HG03196 (cell line): Measurements from ENCODE around the gene PODXL2.
A peak's percentile ranks its signal among the peaks of the same experiment; 100 is the strongest.
"Not testable (repeated sequence)": the region's sequence is repeated elsewhere in the genome, so short reads cannot be mapped to it uniquely, and the experiment has no call there.

Experiments used
- ATAC-seq: cut with Tn5 transposase; IDR thresholded peaks from one replicate; pipeline ENCODE4 v1.9.1; 2021; ENCODE audit not compliant: unreplicated experiment

Gene PODXL2

DNA sequence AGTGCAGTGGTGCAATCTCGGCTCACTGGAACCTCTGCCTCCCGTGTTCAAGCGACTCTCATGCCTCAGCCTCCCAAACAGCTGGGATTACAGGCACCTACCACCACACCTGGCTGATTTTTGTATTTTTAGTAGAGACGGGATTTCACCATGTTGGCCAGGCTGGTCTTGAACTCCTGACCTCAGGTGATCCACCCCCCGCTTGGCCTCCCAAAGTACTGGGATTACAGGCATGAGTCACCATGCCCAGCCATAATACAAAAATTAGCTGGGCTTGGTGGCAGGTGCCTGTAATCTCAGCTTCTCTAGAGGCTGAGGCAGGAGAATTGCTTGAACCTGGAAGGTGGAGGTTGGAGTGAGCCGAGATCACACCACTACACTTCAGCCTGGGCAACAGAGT, 26.0 kb downstream of the PODXL2 start:
- ATAC-seq, result not testable (repeated sequence)

DNA sequence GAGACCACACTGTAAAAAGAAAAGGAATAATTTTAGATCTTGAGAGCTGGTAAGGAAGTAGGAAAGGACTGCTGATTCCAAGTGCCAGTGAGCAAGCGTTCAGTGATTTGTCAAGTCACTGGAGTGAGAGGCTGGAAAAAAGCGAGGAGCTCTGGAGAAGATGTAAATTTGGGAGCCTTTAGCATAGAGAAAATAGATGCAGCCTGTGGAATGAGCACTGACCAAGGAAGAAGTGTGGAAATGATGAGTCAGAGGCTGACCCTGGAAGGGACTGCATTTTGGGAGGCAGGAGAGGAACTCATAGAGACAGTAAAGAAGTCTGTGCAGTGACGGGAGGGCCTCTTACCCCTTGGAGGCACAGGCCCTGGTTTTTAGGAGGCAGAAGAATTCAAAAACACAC, 26.7 kb downstream of the PODXL2 start:
- no peak for ATAC-seq

DNA sequence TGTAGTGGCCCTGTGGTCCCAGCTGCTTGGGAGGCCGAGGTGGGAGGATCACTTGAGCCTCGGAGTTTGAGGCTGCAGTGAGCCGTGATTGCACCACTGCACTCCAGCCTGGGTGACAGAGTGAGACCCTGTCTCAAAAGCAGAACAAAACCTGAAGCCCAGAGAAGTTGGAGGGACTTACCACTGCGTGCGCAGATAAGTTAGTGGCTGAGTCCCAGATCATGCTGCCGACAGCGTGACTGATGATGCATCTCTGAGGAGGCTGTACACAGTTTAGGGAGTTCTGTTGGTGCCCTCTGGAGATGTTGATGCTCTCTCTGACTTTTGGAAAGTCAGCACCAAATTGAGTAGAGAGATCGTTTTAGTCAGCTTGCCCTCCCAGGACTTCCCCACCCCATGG, 27.9 kb downstream of the PODXL2 start:
- ATAC-seq, result no peak

DNA sequence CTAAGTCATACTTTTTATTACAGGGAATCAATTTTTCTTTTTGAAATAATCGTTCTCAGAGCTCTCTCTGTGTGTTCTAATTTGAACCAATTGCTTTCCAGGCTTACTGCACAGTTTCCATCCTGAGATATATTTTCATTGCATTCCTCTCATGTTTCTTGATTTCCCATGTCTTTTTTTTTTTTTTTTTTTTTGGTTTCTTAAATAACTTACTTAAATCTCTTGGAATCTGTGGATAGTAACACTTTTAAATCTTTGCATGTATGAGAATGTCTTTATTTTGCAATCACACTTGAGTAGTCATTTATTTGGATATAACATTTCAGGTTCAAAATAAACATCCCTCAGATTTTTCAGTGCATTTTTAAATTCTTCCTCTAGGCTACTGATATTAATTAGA, 29.2 kb downstream of the PODXL2 start:
- ATAC-seq, result no peak

DNA sequence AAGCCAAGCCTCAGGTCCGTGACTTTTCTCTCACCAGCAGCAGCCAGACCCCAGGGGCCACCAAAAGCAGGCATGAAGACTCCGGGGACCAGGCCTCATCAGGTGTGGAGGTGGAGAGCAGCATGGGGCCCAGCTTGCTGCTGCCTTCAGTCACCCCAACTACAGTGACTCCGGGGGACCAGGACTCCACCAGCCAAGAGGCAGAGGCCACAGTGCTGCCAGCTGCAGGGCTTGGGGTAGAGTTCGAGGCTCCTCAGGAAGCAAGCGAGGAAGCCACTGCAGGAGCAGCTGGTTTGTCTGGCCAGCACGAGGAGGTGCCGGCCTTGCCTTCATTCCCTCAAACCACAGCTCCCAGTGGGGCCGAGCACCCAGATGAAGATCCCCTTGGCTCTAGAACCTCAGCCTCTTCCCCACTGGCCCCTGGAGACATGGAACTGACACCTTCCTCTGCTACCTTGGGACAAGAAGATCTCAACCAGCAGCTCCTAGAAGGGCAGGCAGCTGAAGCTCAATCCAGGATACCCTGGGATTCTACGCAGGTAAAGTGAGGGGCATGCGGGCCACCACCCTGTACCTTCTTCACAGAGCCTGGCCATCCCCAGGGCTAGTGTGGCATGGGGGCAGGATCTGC, 31.8 kb downstream of the PODXL2 start:
- no peak for ATAC-seq

DNA sequence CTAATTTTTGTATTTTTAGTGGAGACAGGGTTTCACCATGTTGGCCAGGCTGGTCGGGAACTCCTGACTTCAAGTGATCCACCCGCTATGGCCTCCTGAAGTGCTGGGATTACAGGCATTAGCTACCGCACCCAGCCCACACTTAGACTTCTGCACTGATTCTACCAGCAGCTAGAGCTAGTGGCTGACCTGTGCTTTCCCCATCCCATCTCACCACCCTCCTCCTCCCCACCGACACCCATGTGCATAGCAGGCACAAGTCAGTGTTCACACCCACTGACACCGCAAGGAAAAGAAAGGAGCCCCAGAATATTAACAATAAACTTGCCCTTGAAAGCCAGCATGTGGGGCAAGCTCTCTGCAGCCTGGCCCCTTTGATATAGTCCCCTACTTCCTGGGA, 32.6 kb downstream of the PODXL2 start:
- no peak for ATAC-seq

DNA sequence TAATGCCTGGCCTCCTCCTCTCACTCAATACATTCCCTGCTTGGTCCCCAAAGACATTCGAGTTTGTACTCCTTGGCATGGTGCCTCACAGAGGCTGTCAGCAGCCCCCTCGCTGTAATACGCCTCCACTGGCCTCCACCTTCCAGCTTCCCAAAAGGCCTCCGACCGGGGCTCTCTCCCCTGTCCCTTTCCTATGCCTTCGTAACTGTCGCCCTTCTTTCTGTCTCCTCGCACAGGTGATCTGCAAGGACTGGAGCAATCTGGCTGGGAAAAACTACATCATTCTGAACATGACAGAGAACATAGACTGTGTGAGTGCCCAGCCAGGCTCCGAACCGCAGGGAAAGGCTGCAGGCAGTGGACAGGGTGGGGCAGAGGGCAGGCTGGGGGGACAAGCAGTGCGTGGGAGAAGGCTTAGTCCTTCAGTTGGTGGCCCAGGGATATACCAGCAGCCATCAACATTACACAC, 33.0 kb downstream of the PODXL2 start:
- ATAC-seq, result no peak

DNA sequence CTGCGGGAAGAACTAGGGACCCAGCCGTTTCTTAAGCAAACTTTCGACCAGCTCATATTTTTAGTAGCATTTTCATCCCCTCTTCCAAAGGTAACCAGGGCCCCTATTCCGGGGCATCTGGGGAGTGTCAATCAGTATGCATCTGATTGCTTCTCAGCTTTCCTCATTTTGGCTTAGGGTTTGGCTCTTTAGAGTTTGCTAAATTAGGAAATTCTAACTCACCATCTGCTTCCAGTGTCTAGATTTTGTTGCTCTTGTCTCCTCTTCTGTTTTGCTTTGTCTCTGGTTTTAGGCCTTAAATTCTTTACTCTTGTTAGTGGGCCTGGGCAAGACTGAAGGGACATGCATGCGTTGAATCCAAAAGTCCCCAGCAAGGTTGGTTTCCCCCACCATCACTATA, 34.2 kb downstream of the PODXL2 start:
- no peak for ATAC-seq

DNA sequence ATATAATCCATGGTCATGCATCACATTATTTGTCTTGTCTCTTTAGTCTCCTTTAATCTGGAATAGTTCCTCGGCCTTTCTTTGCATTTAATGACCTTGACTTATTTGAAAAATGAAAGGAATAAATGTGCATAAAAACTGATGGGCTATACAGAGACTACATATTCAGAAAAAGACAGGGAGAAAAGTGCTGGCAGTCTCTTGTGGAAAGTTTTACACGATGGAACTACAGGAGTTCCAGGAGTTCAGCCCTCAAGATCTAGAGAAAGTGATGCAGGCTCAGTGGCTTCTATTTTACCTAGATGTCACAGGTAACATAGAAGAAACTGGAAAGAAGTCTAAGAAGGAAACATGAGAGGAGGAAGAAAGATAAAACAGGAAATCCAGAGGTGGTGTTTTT, 36.2 kb downstream of the PODXL2 start:
- no peak for ATAC-seq

DNA sequence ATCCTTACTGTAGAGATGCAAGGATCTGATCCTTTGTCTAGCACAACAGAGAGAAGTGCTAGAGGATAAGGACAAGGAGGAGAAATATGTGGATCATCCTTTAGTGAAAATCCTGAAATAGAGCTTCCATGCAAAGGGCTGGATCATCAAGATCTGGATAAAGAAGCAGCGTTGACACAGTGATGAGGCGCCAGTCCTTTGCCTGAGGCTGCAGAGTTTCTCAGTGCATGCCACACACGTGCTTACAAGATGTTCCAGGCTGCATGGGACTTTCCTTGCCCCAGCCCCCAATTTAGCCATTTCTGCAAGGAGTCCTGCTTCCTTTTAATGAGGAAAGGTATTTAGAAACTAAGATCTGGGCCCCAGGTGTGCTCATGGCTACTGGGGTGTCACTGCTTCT, 36.6 kb downstream of the PODXL2 start:
- ATAC-seq, result no peak

DNA sequence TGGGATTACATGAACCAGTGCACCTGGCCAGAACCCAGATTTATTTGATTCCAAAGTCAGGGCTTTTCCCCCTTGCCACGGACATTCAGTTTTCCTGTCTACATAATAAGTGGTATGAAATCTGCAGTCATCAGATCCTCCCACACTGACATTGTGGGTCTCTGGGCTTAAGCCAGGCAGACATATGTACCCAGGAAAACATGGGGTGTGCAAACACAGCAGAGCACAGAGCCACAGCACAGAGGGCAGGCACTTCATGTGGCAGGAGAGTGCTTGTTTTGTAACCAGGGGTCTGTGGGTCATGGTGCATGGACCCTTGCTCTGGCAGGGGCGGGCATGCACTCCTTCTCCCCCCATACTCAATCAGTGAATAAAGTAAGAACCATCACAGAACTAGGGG, 37.7 kb downstream of the PODXL2 start:
- ATAC-seq, result no peak

DNA sequence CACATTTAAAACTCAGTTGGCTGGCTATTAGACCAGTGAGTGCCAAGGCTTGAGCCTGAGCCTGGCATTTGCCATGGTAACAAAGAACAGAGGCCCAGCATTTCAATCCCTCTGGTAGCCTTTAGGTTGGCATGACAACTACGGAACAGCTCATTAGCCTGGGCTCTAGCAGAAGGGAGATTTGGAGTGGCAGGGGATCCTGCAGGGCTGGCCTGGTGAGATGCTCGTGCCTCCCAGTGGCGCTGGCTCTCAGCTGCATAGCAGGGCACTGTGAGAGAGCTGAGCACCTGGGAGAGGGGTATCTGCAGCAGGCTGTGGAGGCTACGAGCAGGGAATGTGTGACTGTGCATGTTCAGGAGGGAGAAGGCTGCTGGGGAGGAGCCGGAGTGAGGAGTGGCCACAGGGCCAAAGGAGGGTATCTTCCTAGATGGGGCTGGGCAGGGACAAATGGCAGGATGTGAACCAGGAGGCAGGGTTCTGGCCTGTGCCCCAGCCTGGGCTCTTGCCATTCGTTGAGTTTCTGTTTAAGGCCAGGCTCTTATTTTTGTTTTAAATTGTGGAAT, 38.2 kb downstream of the PODXL2 start:
- no peak for ATAC-seq

DNA sequence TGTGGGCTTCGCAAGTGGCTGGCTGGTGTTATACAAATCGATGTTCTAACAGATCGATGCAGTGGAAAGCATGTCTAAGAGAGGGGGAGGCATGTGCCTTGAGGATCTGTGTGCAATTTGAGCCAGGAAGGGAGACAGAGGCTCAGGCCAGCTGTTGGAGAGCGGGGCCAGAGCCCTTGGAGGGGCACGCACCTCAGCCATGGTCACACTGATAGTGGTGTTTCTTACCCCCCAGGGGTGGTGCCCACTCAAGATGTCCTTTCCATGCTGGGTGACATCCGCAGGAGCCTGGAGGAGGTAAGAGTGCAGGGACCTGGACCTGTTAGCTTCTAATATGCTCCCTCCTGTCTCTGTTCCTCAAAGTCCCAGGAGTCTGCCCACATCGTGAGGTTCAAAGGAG, 39.9 kb downstream of the PODXL2 start:
- no peak for ATAC-seq

DNA sequence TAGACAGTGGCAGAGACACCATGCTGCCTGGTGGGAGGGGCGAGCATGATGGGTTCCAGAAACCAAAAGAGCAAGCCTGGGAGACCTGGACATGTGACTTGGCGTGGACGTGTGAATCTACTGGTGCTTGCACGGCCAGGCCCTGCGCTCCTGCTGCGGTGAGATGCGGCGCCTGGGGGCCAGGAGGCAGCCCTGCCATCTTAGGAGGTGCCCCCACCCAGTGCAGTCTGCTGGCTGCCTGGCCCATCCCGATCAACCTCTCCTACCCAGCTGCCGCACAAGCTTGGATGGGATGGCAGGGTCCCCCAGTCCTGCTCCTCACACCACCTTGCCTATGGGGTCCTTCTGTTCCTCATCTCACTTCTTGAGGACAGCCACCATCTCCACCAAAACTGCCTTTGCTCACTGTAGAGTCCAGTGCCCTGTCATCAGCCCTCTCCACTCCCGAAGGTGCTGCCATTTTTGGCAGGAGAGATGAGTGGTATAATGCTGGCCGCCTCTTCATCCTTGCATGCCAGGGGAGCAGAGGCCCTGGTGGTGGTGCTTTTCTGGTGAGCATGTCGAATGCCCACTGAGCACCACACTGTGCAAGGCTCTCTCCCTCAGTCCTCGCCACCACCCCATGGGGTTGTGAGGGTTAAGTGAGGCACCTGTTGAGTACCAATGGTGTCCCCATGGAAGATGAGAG, 40.7 kb downstream of the PODXL2 start:
- no peak for ATAC-seq

DNA sequence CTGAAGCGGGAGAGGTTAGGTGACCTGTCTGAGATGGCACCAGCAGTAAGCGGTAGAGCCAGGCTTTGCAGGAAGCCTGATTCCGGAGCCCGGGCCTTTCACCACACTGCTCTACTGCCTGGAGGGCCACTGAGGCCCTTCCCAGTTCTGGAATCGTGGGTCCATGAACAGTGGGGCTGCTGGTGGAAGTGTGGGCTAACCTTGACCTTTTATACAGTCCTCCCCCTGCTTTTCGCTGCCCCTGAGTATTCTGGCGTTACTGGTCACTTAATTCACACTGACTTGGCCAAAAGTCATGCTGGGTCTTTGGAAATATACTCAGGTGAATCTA, 41.2 kb downstream of the PODXL2 start:
- no peak for ATAC-seq

DNA sequence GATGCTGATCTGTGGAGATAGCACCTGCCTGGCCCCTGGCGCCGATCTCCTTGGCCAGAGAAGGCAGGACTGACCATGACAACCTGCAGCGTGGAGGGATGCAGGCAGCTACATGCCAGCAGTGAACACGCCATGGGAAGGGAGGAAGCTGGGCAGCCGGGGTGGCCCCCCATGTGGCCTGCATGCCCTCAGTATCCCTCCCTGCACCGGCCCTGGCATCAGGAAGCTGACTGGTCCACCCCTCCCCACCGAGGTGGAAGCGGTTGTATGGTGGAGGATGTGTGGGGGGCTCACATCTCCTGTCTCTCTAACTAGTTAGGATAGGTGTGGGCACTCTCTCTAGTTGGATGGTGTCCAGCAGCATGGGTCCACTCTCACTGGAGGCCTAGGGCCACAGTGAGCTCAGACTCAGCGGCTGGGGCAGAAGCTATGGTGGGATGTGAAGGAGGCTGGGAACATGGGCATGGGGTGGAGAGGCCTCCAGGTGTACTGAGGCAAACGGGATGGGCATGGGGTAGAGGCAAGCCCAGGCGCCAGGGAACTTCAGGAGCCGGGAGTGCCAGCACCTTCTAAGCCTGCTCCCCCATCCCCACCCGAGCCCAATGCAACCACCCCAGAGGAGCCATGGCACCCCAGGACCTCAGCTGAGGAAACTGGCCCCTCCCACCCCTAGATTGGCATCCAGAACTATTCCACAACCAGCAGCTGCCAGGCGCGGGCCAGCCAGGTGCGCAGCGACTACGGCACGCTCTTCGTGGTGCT, 42.0 kb downstream of the PODXL2 start:
- ATAC-seq, result no peak

DNA sequence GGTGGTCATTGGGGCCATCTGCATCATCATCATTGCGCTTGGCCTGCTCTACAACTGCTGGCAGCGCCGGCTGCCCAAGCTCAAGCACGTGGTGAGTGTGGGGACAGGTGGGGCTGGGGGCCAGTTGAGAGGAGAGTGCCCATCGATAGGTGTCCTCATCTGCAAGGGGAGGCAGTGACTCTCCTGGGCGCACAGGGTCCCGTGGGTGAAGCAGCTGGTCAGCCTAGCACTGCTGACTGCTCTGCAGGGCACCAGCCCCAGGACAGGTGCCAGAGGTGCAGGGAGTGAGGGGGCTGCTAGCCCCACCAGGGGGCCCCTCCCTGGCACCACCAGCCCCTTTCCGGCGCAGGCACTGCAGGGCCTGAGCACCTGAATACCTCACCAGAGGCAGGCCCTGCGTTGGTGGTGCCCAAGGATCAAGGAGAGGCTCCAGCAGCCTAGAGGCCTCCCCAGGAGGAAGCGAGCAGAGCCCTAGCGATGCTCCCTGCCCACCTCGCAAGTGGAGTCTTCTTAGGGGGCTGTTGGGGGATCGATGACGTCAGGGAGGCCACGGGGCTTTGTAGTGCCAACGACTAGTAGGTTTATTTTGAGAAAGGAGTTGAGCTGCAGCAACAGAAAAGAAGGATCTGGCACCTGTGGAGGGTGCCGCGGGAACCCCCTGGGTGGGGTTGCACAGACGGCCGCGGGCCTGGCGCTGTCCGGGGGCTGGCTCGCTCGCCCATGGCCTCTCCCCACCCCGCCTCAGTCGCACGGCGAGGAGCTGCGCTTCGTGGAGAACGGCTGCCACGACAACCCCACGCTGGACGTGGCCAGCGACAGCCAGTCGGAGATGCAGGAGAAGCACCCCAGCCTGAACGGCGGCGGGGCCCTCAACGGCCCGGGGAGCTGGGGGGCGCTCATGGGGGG, 42.8 kb downstream of the PODXL2 start:
- peak; percentile 12 for ATAC-seq

DNA sequence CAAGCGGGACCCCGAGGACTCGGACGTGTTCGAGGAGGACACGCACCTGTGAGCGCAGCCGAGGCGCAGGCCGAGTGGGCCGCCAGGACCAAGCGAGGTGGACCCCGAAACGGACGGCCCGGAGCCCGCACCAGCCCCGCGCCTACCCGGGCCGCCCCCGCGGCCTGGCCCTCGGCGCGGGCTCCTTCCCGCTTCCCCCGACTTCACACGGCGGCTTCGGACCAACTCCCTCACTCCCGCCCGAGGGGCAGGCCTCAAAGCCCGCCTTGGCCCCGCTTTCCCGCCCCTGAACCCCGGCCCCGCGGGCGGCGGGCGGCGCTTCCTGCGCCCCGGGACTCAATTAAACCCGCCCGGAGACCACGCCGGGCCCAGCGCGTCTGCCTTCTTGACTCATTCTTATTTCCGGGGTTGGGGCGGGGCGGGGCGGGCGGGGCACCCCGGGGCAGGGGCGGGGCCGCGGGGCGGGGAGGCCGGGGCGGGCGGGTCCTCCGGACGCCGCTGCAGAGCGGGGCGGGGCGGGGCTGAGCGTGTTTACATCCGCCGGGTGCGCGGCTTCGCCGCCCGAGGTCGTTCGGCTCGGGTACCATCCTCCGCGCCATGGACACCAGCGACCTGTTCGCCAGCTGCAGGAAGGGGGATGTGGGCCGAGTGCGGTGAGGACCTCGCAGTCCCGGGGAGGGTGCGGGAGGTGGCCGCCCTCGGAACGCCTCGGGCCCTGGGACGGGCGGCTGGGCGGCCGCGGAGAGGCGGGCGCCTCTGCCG, 43.6 kb downstream of the PODXL2 start, which contains the start of gene ABTB1:
ABTB1 (plus strand) TSS at position 524 of the 762 bp plus-strand sequence; CDS start at position 598, 74 bp downstream.
- ATAC-seq, result peak; percentile 64

DNA sequence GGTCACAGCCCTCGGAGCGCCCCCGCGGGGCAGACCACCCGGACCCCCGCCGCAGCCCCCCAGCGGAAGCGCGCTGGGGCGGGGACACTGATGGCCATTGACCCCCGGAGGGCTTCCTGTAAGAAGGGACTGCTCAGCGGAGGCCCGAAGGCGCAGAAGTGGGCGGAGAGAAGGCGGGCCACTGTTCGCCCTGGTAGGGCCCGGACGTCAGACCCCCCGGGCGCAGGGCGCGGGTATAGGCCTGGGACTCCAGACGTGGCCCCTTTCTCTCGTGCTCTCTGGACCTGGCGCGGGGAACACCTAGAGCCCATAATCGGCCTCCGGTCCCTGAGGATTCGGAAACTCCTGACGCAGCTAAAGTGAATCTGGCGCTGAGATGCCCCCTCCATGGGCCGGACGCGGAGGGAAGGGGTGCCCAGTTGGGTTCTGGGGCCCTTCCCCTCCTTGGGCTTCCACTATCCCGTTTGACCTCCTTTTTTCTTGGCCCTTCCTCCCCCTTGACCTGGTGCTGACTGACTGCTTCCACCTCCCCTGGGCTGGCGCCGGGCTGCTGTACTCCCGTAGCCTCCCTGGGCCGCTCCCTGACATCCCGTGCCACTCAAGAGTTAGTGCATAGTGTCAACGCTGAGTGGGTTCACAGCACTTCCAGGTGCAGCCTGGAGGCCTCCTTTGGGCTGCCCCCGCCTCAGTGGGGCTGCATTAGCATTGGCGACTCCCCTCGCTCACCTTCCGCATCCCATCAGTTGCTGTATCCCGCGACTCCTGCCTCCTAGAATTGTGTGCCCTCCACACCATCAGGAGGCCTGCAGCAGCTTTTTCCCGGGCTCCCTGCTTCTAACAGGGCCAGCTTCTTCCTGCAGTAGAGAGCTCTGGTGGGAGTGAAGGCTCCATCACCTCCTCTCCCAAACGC, 44.5 kb downstream of the PODXL2 start:
- ATAC-seq, result peak; percentile 21
